Smooth muscle cell (in vitro differentiated cells): ENCODE measurements around the gene PRR5L. TPM values are rescaled to one million over a fixed set of nuclear protein-coding genes. Genes with fewer than 3 reads are reported as not detected.

ENCODE experiments used
- DNase-seq: peaks from one replicate; lab custom pipeline; 2025; ENCODE audit not compliant: unreplicated experiment; lab: John Stamatoyannopoulos, UW
- H2AFZ ChIP-seq: fragments of 200-600 bp; sonication (generic); 2 replicates; pipeline ENCODE4 v1.6.0; 2016; ENCODE audit warnings: antibody characterized with exemption, low read depth, mild to moderate bottlenecking
- H3F3A ChIP-seq: fragments of 200-600 bp; sonication (generic); 2 replicates; pipeline ENCODE4 v1.6.0; 2017; ENCODE audit warnings: antibody characterized with exemption, low read depth
- H3K27ac ChIP-seq: fragments of 200-600 bp; sonication (generic); 2 replicates; pipeline ENCODE4 v1.5.1; 2016; ENCODE audit warnings: low read depth, mild to moderate bottlenecking
- H3K27me3 ChIP-seq: fragments of 200-600 bp; sonication (generic); 2 replicates; pipeline ENCODE4 v1.6.1; 2016; ENCODE audit warnings: low read depth, mild to moderate bottlenecking
- H3K36me3 ChIP-seq: fragments of 200-600 bp; sonication (generic); 2 replicates; pipeline ENCODE4 v1.5.1; 2016; ENCODE audit warnings: low read depth
- H3K4me1 ChIP-seq: fragments of 200-600 bp; sonication (generic); 2 replicates; pipeline ENCODE4 v1.5.1; 2016; ENCODE audit warnings: low read depth
- H3K4me2 ChIP-seq: fragments of 200-600 bp; sonication (generic); 2 replicates; pipeline ENCODE4 v1.6.0; 2016; ENCODE audit warnings: mild to moderate bottlenecking
- H3K4me3 ChIP-seq: fragments of 200-600 bp; sonication (generic); 2 replicates; pipeline ENCODE4 v1.5.1; 2016; ENCODE audit warnings: mild to moderate bottlenecking
- H3K79me2 ChIP-seq: fragments of 200-600 bp; sonication (generic); 2 replicates; pipeline ENCODE4 v1.6.0; 2016; ENCODE audit warnings: low read depth, mild to moderate bottlenecking
- H3K9ac ChIP-seq: fragments of 200-600 bp; sonication (generic); 2 replicates; pipeline ENCODE4 v1.6.0; 2016; ENCODE audit warnings: low read depth
- H3K9me3 ChIP-seq: fragments of 200-600 bp; sonication (generic); replicated peaks from 2 replicates; pipeline ENCODE4 v1.5.1; 2016; ENCODE audit warnings: low read depth
- H4K20me1 ChIP-seq: fragments of 200-600 bp; sonication (generic); 2 replicates; pipeline ENCODE4 v1.6.0; 2016; ENCODE audit warnings: low read depth
- CTCF ChIP-seq: fragments of 200-600 bp; sonication (generic); IDR thresholded peaks from 2 replicates; pipeline ENCODE4 v1.5.1; 2017; ENCODE audit warnings: borderline replicate concordance, mild to moderate bottlenecking, antibody characterized with exemption; ENCODE audit not compliant: insufficient read depth, poor library complexity, severe bottlenecking
- WGBS: methylation state at CpG from one replicate; pipeline ENCODE4 v1.1.7; 2016; ENCODE audit warnings: low lambda C conversion rate; 5-methylcytosine and 5-hydroxymethylcytosine counted together
- polyA plus RNA-seq: library from polyadenylated mRNA; unstranded; fragments of >200 nt; fragmentation: Nextera tagmentation; extraction: Ambion mirVana; gene quantifications from 2 replicates; pipeline ENCODE4 v1.2.1, GENCODE V29; 2016
- total RNA-seq: library from RNA; depleted of rRNA; stranded (reverse); fragments of >200 nt; gene quantifications from 2 replicates; pipeline ENCODE4 v1.2.3, GENCODE V29; 2014

PRR5L gene
- total and polyA plus RNA-seq, 2 experiments from 2014 or later = 21.4 to 41.4 TPM

GRCh38 chr11:36268337-36268985 is 27.6 kb upstream of the PRR5L start:
- no peak for TF ChIP-seq CTCF
- H3K9ac ChIP-seq = no peak overlapping the region
- H3K27me3 ChIP-seq = peaks cover 11% of the 10 kb centered on the region
- no peak overlapping the region for H2AFZ ChIP-seq
- H3K36me3 ChIP-seq = no peaks in the 10 kb centered on the region
- H3K4me2 ChIP-seq = no peak overlapping the region
- no peaks in the 10 kb centered on the region for H4K20me1 ChIP-seq
- 73% methylated on average over 8 of the region's 8 CpGs for WGBS
- no peaks in the 10 kb centered on the region for H3K79me2 ChIP-seq
- no peak overlapping the region for H3K27ac ChIP-seq
- no peak overlapping the region for H3K4me3 ChIP-seq
- no peak for DNase-seq
- H3K4me1 ChIP-seq = peaks cover 5% of the 10 kb centered on the region
- H3F3A ChIP-seq = no peaks in the 10 kb centered on the region
- H3K9me3 ChIP-seq = no peaks in the 10 kb centered on the region

GRCh38 chr11:36270701-36271100 is 25.4 kb upstream of the PRR5L start:
- peaks cover 5% of the 10 kb centered on the region for H3K4me1 ChIP-seq
- no peaks in the 10 kb centered on the region for H3F3A ChIP-seq
- H2AFZ ChIP-seq = no peak overlapping the region
- no peak overlapping the region for H3K9ac ChIP-seq
- no peak for TF ChIP-seq CTCF
- H3K4me3 ChIP-seq = no peak overlapping the region
- H3K36me3 ChIP-seq = peaks cover 4% of the 10 kb centered on the region
- H3K27ac ChIP-seq = no peak overlapping the region
- no peak overlapping the region for H3K4me2 ChIP-seq
- no peaks in the 10 kb centered on the region for H3K79me2 ChIP-seq
- no peaks in the 10 kb centered on the region for H3K9me3 ChIP-seq
- H3K27me3 ChIP-seq = peaks cover 6% of the 10 kb centered on the region
- no peaks in the 10 kb centered on the region for H4K20me1 ChIP-seq
- 95% methylated on average over 9 of the region's 9 CpGs for WGBS
- no peak for DNase-seq

- no peak for DNase-seq
- Histone ChIP-seq H3K36me3 (peaks cover 4% of the 10 kb centered on the region), H3K4me2 (no peak overlapping the region), H3K9ac (no peak overlapping the region), H3K27me3 (peaks cover 6% of the 10 kb centered on the region), H4K20me1 (no peaks in the 10 kb centered on the region), H2AFZ (no peak overlapping the region), H3K4me1 (no peaks in the 10 kb centered on the region), H3K9me3 (no peaks in the 10 kb centered on the region), H3F3A (no peaks in the 10 kb centered on the region), H3K4me3 (no peak overlapping the region), H3K79me2 (no peaks in the 10 kb centered on the region), H3K27ac (no peak overlapping the region)
- 83% methylated on average over 5 of the region's 5 CpGs for WGBS
- no peak for TF ChIP-seq CTCF
These were observed 24.2 kb upstream of the PRR5L start for GRCh38 chr11:36271794-36272407.

- TF ChIP-seq CTCF = no peak
- Histone ChIP-seq H3K36me3 (peaks cover 4% of the 10 kb centered on the region), H4K20me1 (peaks cover 2% of the 10 kb centered on the region), H3K79me2 (no peaks in the 10 kb centered on the region), H3K9ac (no peak overlapping the region), H2AFZ (no peak overlapping the region), H3K4me3 (no peak overlapping the region), H3K27ac (no peak overlapping the region), H3K27me3 (peaks cover 2% of the 10 kb centered on the region), H3K4me2 (no peak overlapping the region), H3K4me1 (no peaks in the 10 kb centered on the region), H3K9me3 (no peaks in the 10 kb centered on the region), H3F3A (no peaks in the 10 kb centered on the region)
- 95% methylated on average over 3 of the region's 3 CpGs for WGBS
- no peak for DNase-seq
These were observed 23.0 kb upstream of the PRR5L start for GRCh38 chr11:36273110-36273509.
